GM19328 (cell line): ENCODE results near the gene PDS5B.
"Not testable (repeated sequence)": the region's sequence is repeated elsewhere in the genome, so short reads cannot be mapped to it uniquely, and the experiment has no call there.

Experiments
- ATAC-seq: cut with Tn5 transposase; IDR thresholded peaks from one replicate; pipeline ENCODE4 v1.9.1; 2021; ENCODE audit warnings: mild to moderate bottlenecking, moderate library complexity; ENCODE audit not compliant: unreplicated experiment

PDS5B gene

GRCh38 chr13:32722340-32722739 lies 136.1 kb downstream of the PDS5B start:
- no peak for ATAC-seq

GRCh38 chr13:32723987-32724386 lies 137.7 kb downstream of the PDS5B start:
- ATAC-seq = no peak

GRCh38 chr13:32726374-32727037 lies 140.3 kb downstream of the PDS5B start:
- ATAC-seq = no peak

- no peak for ATAC-seq
Measured at GRCh38 chr13:32728327-32728726, 142.1 kb downstream of the PDS5B start.

GRCh38 chr13:32729097-32729496 lies 142.8 kb downstream of the PDS5B start:
- ATAC-seq = not testable (repeated sequence)

GRCh38 chr13:32731074-32731473 lies 144.8 kb downstream of the PDS5B start:
- ATAC-seq = no peak

GRCh38 chr13:32731576-32731975 lies 145.3 kb downstream of the PDS5B start:
- ATAC-seq = no peak

GRCh38 chr13:32733690-32734089 lies 147.4 kb downstream of the PDS5B start:
- ATAC-seq = no peak

- no peak for ATAC-seq
Measured at GRCh38 chr13:32734511-32734910, 148.3 kb downstream of the PDS5B start.

GRCh38 chr13:32735859-32736258 lies 149.6 kb downstream of the PDS5B start:
- ATAC-seq = no peak

GRCh38 chr13:32736648-32737047 lies 150.4 kb downstream of the PDS5B start:
- ATAC-seq = no peak

- ATAC-seq = no peak
Measured at GRCh38 chr13:32737111-32737571, 150.9 kb downstream of the PDS5B start.

GRCh38 chr13:32737679-32738078 lies 151.4 kb downstream of the PDS5B start:
- no peak for ATAC-seq

- no peak for ATAC-seq
Measured at GRCh38 chr13:32745509-32745908, 159.3 kb downstream of the PDS5B start.

- no peak for ATAC-seq
Measured at GRCh38 chr13:32746474-32746873, 160.2 kb downstream of the PDS5B start.

- ATAC-seq = no peak
Measured at GRCh38 chr13:32748305-32748704, 162.1 kb downstream of the PDS5B start.

GRCh38 chr13:32751340-32751739 lies 165.1 kb downstream of the PDS5B start:
- ATAC-seq = no peak

GRCh38 chr13:32752311-32752710 lies 166.1 kb downstream of the PDS5B start:
- no peak for ATAC-seq

- no peak for ATAC-seq
Measured at GRCh38 chr13:32752997-32753606, 166.8 kb downstream of the PDS5B start.

- no peak for ATAC-seq
Measured at GRCh38 chr13:32754179-32754578, 167.9 kb downstream of the PDS5B start.

- no peak for ATAC-seq
Measured at GRCh38 chr13:32759152-32759551, 172.9 kb downstream of the PDS5B start.

- ATAC-seq = no peak
Measured at GRCh38 chr13:32761472-32761871, 175.2 kb downstream of the PDS5B start.

- no peak for ATAC-seq
Measured at GRCh38 chr13:32779119-32779518, 192.9 kb downstream of the PDS5B start.
